ENCODE results near the gene ALPG.

DNA sequence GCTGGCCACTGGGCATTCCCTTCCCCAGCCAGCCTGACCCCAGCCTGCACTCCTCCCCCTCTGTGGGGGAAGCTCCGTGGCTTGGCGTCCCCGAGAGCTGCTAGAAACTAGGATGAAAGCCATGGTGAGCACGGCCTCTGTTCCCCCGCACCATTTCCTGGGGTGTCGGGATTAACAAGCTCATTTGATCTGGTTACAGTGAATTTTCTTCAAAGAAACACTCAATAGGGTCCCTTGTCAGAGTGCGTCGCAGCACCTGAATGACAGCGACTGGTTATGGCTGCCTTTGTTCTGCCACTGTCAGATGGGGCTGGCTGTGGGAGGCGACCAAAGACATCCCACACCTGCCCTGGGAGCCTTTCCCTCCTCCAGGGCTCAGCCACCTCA, 41.7 kb downstream of the ALPG start:
- TF ChIP-seq, protein P1, sequence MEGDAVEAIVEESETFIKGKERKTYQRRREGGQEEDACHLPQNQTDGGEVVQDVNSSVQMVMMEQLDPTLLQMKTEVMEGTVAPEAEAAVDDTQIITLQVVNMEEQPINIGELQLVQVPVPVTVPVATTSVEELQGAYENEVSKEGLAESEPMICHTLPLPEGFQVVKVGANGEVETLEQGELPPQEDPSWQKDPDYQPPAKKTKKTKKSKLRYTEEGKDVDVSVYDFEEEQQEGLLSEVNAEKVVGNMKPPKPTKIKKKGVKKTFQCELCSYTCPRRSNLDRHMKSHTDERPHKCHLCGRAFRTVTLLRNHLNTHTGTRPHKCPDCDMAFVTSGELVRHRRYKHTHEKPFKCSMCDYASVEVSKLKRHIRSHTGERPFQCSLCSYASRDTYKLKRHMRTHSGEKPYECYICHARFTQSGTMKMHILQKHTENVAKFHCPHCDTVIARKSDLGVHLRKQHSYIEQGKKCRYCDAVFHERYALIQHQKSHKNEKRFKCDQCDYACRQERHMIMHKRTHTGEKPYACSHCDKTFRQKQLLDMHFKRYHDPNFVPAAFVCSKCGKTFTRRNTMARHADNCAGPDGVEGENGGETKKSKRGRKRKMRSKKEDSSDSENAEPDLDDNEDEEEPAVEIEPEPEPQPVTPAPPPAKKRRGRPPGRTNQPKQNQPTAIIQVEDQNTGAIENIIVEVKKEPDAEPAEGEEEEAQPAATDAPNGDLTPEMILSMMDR (IDR thresholded peaks at IDR 0.05), result no peak
- TF ChIP-seq POLR2A (IDR thresholded peaks at IDR 0.05), result no peak
- TF ChIP-seq POLR2AphosphoS5 (IDR thresholded peaks at IDR 0.05), result no peak

All from breast epithelium (tissue), 3 donors.